Esophagus squamous epithelium (tissue), 5 donors: ENCODE measurements around the gene OR4F15. TPM values are rescaled to one million over a fixed set of nuclear protein-coding genes. Genes with fewer than 3 reads are reported as not detected.
A peak's percentile ranks its signal among the peaks of the same experiment; 100 is the strongest.
"Not testable (repeated sequence)": the region's sequence is repeated elsewhere in the genome, so short reads cannot be mapped to it uniquely, and the experiment has no call there.

Source experiments
- DNase-seq: peaks from one replicate; lab custom pipeline; 2025; lab: John Stamatoyannopoulos, UW
- H3K27ac ChIP-seq, 4 donors: fragments of 200-600 bp; sonication (generic); one replicate each; pipeline ENCODE4 v1.5.1; 2016 to 2019; ENCODE audit warnings: mild to moderate bottlenecking in 1 of 4
- H3K27me3 ChIP-seq, 4 donors: fragments of 200-600 bp; sonication (generic); 1 replicate in 3 of 4; 2 replicates in 1 of 4; pipeline versions ENCODE4 v1.5.1 to v1.6.0; 2017 to 2021; ENCODE audit warnings: antibody characterized with exemption in 1 of 4
- H3K36me3 ChIP-seq, 3 donors: fragments of 200-600 bp; sonication (generic); one replicate each; pipeline ENCODE4 v1.5.1; 2016 to 2019
- H3K4me1 ChIP-seq, 3 donors: fragments of 200-600 bp; sonication (generic); one replicate each; pipeline ENCODE4 v1.5.1; 2017 to 2019
- H3K4me3 ChIP-seq, 4 donors: fragments of 200-600 bp; sonication (generic); 1 replicate in 3 of 4; 2 replicates in 1 of 4; pipeline ENCODE4 v1.5.1; 2016 to 2019; ENCODE audit warnings: mild to moderate bottlenecking in 2 of 4, moderate library complexity in 1 of 4
- H3K9me3 ChIP-seq, 3 donors: fragments of 200-600 bp; sonication (generic); one replicate each; pipeline ENCODE4 v1.5.1; 2016 to 2019
- CTCF ChIP-seq, 6 experiments: fragments of 450-650 bp in 4 of 6; fragments of 200-600 bp in 2 of 6; sonication (generic) in 2 of 6; IDR thresholded peaks; one replicate each; pipeline ENCODE4 v1.5.1; 2016 to 2019; ENCODE audit warnings: antibody characterized with exemption in 6 of 6, mild to moderate bottlenecking in 4 of 6, moderate library complexity in 4 of 6
- POLR2A ChIP-seq, 4 donors: fragments of 450-650 bp; IDR thresholded peaks; one replicate each; pipeline ENCODE4 v1.6.1; 2017; ENCODE audit warnings: antibody characterized with exemption in 4 of 4, mild to moderate bottlenecking in 4 of 4, moderate library complexity in 3 of 4
- WGBS, 2 donors: methylation state at CpG; one replicate each; pipeline ENCODE4 v1.1.5; 2018; 5-methylcytosine and 5-hydroxymethylcytosine counted together
- intact Hi-C: fragments of 100-400 bp; cut with DNase I; formaldehyde crosslinking; loops from one replicate; pipeline ENCODE4 v1.15.0; 2022
- total RNA-seq, 4 donors: library from RNA; depleted of rRNA; stranded (reverse); fragments of >200 nt; gene quantifications; one replicate each; pipeline ENCODE4 v1.1.0, GENCODE V29; 2016
- donor health status: DM: yes; HTN: yes; CAD: no.

OR4F15 gene
- total RNA-seq: under 1 TPM in 1 of 4 donors, not detected in 3; 0.19 TPM

GRCh38 chr15:101811902-101812301, at the start of gene OR4F15:
Gene OR4F15 (plus strand): TSS chr15:101812202. CDS start chr15:101818187, 5,985 bp downstream.
- H3K4me1 ChIP-seq: no peaks in the 10 kb centered on the region
- no peaks in the 10 kb centered on the region for H3K9me3 ChIP-seq
- H3K4me3 ChIP-seq: no peak within 1 kb of the TSS
- TF ChIP-seq CTCF (IDR thresholded peaks at IDR 0.05) (no peak), POLR2A (IDR thresholded peaks at IDR 0.05) (no peak)
- no peaks in the 10 kb centered on the region for H3K36me3 ChIP-seq
- intact Hi-C loops: no loop called here
- H3K27me3 ChIP-seq: peaks cover 0 to 5% (median 0%) of the 10 kb centered on the region in 4 donors
- no peak for DNase-seq
- H3K27ac ChIP-seq: no peak within 1 kb of the TSS

- DNase-seq, H3K27ac ChIP-seq, intact Hi-C loops, H3K4me1 ChIP-seq, H3K4me3 ChIP-seq, H3K9me3 ChIP-seq, H3K36me3 ChIP-seq, H3K27me3 ChIP-seq: not testable (repeated sequence)
- 88 to 90% methylated on average over 13 to 15 of the region's 23 CpGs for WGBS, 2 donors
Measured at GRCh38 chr15:101764669-101765339, 47.2 kb upstream of the OR4F15 start.

GRCh38 chr15:101765340-101765671, 46.7 kb upstream of the OR4F15 start:
- H3K27me3 ChIP-seq, DNase-seq: not testable (repeated sequence)
- 89 to 92% methylated on average over 7 of the region's 7 CpGs for WGBS, 2 donors

GRCh38 chr15:101765772-101766456, 46.1 kb upstream of the OR4F15 start:
- Histone ChIP-seq H3K9me3 (no peaks in the 10 kb centered on the region), H3K4me3 (no peak overlapping the region), H3K27ac (no peak overlapping the region), H3K4me1 (no peaks in the 10 kb centered on the region), H3K36me3 (no peaks in the 10 kb centered on the region), H3K27me3 (no peaks in the 10 kb centered on the region)
- 83 to 85% methylated on average over 9 to 15 of the region's 15 CpGs for WGBS, 2 donors
- DNase-seq: no peak
- TF ChIP-seq CTCF (IDR thresholded peaks at IDR 0.05): no peak
- TF ChIP-seq POLR2A (IDR thresholded peaks at IDR 0.05): no peak
- intact Hi-C loops: no loop called here

More at GRCh38 chr15:101765340-101765671, 46.7 kb upstream of the OR4F15 start:
- H3K4me3 ChIP-seq, intact Hi-C loops, H3K27ac ChIP-seq, H3K36me3 ChIP-seq, H3K9me3 ChIP-seq, H3K4me1 ChIP-seq: not testable (repeated sequence)

- H3K27me3 ChIP-seq, DNase-seq, intact Hi-C loops, H3K9me3 ChIP-seq, H3K4me1 ChIP-seq, H3K27ac ChIP-seq, H3K4me3 ChIP-seq, H3K36me3 ChIP-seq: not testable (repeated sequence)
- peak in 1 of 6 experiments; percentile 17 for TF ChIP-seq CTCF (IDR thresholded peaks at IDR 0.05)
- 77 to 100% methylated on average over 2 to 4 of the region's 11 CpGs for WGBS, 2 donors
Measured at GRCh38 chr15:101767083-101767640, 44.8 kb upstream of the OR4F15 start.

- Histone ChIP-seq H3K9me3 (no peaks in the 10 kb centered on the region), H3K36me3 (no peaks in the 10 kb centered on the region), H3K4me1 (no peaks in the 10 kb centered on the region), H3K27me3 (no peaks in the 10 kb centered on the region), H3K27ac (no peak overlapping the region), H3K4me3 (no peak overlapping the region)
- TF ChIP-seq POLR2A (IDR thresholded peaks at IDR 0.05) (no peak), CTCF (IDR thresholded peaks at IDR 0.05) (no peak)
- DNase-seq: no peak
- intact Hi-C loops: no loop called here
- 88 to 93% methylated on average over 3 to 7 of the region's 8 CpGs for WGBS, 2 donors
Measured at GRCh38 chr15:101772921-101773320, 39.1 kb upstream of the OR4F15 start.
